ENCODE results near the gene ESPN. TPM values are rescaled to one million over a fixed set of nuclear protein-coding genes. Genes with fewer than 3 reads are reported as not detected.

Gene ESPN
- total and polyA plus RNA-seq, 2 of the 8 experiments (the other 6 are each of a cell fraction or from before 2014, with no cell fraction given), result 5.2 to 16.3 TPM

GRCh38 chr1:6467744-6468688 lies 43.4 kb downstream of the ESPN start (continued):
- no peak for TF ChIP-seq CTBP2 (IDR thresholded peaks at IDR 0.05; ENCODE audit: borderline replicate concordance, insufficient read depth, insufficient read length, low read length)

Data from H1 (cell line).